SKM-1 (cell line): Measurements from ENCODE around the gene KCNA1.

ENCODE experiments used
- DNase-seq: peaks from one replicate; lab custom pipeline; 2025; ENCODE audit not compliant: unreplicated experiment; lab: John Stamatoyannopoulos, UW

Gene KCNA1

DNA sequence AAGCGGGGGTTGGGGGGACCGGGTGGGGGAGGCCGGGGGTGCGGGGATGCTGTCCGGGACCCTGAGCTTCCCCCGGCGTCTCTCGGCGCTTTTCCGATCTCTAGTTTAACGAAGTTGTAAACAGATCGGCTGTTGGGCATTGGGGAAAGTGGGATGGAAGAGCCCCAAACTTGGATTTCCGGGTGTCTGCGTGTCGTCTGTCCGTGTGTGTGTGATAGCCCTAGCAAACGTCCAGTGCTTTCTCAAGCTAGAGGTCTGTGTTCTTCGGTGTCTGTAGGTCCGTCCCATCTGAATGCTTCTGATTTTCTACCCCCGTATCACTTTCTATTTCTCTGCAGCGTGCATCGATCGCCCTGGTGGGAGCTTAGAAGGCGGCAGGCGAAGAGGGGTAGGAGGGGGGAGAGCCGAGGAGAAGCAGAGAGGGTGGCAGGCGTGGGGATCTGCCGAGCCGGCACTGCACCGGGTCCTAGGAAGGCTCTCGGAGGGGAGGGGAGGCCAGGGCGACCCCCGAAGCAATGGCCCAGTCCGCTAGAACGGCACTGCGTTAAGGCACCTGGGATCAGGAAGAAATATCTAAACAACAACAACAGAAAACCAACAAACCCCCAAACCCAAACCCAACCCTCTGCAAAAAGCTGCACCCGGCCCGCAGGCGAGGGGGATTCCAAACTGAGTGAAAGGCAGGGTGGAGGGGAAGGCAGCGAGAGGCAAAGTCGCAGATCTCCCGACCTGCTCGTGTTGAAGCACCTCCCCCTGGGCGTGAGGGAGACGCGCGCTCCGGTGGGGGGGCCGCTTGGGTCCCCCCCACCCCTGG, 1.0 kb downstream of the KCNA1 start:
- DNase-seq = no peak

DNA sequence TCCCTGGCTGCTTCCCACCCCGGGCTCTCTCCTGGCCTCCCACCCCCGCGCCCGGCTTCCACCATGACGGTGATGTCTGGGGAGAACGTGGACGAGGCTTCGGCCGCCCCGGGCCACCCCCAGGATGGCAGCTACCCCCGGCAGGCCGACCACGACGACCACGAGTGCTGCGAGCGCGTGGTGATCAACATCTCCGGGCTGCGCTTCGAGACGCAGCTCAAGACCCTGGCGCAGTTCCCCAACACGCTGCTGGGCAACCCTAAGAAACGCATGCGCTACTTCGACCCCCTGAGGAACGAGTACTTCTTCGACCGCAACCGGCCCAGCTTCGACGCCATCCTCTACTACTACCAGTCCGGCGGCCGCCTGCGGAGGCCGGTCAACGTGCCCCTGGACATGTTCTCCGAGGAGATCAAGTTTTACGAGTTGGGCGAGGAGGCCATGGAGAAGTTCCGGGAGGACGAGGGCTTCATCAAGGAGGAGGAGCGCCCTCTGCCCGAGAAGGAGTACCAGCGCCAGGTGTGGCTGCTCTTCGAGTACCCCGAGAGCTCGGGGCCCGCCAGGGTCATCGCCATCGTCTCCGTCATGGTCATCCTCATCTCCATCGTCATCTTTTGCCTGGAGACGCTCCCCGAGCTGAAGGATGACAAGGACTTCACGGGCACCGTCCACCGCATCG, 1.8 kb downstream of the KCNA1 start:
- no peak for DNase-seq

GRCh38 chr12:4914720-4915119, 5.0 kb downstream of the KCNA1 start:
- DNase-seq = no peak

DNA sequence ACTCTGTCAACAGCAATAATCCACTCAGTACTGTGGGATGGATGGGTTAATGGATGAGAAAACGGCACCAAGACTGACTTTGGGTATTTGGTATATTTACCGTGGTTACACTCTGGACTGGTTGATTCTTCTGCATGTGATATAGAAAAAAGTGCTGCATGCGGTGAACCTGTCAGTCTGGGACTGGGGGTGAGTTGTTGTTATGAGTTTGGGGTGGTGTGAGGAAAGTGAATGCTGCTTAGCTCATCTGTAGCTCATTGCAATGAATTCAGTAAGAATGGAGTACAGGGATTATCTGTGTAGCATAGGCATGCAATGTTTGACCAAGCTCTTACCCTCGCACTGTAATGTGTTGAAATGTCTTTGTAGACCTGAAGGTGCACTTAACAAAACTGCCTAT, 6.0 kb downstream of the KCNA1 start:
- DNase-seq = no peak

GRCh38 chr12:4918950-4919660, 9.4 kb downstream of the KCNA1 start:
- no peak for DNase-seq

- no peak for DNase-seq
These were observed 22.9 kb downstream of the KCNA1 start for GRCh38 chr12:4932576-4932975.

DNA sequence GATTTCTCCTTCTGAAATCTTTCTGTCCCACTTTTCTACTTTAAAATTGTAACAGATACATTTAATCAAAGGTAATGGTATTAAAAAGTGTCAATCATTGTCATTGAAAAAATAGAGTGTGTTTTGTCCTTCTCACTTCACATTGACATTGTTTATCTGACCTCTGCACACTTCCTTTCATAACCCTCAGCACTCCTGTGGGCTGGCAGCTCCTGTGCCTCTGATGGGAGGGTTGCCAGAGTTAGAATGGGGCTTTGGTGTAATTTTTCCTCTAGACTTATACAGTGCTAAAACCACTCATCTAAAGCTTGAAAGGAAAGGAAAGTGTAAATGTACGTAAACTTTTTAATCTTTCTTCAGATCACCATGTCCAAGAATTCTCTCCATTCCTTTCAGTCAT, 23.7 kb downstream of the KCNA1 start:
- DNase-seq = no peak

DNA sequence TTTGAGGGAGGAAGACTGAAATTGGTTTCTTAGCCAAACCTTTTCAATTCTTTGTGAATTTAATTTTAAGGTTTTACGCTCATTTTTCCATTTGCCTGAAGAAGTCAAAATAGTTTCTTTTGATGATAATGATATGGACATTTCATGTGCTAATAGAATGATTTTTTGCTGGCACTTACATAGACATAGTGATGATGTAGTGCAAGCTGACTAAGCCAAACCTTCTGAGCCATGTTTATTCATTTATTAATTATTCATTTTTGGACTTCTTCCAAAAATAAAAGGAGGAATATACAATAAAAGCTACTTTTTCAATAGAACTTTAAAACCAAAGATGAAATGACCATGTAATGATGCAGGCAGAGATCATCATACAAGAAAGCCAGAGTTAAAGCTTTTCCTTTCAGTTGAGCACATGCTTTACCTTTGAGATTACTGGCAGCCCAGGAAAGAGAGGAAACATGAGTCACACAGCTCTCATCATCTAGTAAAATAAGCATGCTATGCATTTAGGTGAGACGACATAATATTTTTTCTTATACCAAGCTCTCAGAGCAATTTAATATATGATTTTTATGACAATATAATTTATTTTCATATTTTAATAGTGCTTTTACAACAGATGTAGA, 24.8 kb downstream of the KCNA1 start:
- DNase-seq = no peak

DNA sequence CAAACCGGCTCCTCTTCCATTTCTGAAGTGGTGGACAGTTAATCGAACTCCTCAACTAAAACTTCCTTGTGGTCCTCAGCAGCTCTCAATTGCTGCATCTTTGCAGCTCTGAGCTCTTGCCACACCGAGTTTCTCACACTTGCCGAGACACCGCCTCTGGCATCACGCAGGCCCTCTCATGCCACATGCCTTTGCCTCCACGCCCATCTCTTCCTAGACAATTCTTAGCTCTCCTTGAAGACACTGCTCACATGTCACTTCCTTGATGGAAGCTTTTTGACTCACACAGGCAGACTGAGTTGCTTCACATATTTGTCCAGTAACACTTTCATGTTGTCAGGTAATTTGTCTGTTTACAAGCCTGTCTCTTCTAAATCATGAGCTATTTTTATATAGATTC, 29.2 kb downstream of the KCNA1 start:
- DNase-seq = no peak

DNA sequence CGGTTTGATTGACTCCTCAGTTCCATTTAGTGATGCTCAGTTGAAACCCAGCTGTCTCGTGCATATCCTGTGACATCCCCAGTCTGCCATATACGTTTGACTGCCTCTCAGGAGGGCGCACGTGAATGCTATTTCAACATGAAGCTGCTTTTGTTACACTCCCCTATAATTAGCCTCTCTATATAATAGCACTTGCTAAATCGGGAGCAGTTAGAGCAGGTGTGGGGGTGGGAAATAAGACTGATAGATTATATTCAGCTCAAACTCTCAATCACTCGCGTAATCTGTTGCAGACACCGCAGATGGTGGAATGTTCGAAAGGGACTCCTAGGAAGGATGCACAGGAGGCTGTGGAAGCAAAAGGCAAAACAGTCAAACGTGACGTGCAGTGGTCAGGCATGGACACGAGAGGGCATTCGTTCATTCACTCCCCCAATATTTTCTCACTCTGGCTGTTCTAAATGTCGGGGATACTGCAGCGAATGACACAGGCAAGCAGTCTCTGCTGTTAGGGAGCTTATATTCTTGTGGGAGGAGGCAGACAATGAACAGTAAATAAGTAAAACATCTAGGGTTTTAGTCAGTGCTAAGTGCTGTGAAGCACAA, 29.8 kb downstream of the KCNA1 start:
- DNase-seq = no peak

- DNase-seq = no peak
These were observed 33.6 kb downstream of the KCNA1 start for GRCh38 chr12:4943067-4943937.

DNA sequence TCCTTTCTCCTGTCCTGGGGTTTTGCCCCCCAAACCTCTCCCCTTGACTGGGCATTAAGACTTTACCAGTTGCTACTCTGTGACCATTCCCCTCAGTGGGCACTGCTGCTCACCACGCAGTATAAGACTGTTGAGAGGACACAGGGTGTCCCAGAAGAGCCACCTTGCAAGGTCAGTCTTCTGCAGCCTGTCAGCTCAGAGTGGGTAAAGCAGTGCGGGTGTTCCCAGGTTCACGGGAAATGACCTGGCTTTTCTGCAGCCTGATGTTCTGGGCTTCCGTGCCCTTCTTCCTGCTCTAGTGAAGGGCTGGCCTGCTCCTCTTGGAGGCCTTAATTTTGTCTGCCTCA, 34.2 kb downstream of the KCNA1 start:
- no peak for DNase-seq

DNA sequence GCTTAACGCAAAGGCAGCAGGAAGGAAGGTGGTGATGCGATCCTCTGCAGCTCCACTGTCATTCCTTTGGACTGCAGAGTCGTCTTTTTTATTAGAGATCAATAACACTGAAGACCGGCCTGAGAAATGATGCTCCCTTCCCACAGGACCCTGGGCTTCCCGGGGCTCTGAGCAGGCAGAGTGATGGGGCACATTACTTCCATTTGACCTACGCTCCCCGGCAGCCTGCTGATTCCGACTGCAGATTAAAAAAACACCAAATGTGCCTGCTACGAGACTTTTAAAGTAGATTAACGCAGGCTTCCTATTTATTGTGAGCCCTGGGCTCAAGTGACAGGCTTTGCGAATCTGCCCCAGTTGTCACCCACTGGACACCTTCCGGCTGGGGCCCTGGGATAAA, 37.5 kb downstream of the KCNA1 start:
- no peak for DNase-seq

DNA sequence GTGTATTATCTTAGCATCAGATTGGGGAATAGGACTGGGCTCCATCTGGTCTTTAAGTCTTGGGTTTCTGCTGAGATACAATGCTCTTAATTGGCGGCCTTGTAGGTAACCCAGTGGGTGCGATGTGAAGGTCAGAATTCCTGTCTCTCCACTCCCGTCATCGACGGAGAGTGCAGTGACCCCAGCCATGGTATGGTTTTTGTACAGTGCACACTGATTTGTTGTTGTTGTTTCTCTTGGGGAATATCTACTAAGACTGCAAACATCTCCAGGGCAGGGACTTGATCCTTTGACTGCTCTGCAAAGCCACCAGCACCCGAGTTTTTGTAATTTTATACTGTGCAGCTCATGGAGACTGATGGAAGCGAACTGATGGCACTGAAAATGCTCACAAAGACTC, 41.4 kb downstream of the KCNA1 start:
- no peak for DNase-seq

DNA sequence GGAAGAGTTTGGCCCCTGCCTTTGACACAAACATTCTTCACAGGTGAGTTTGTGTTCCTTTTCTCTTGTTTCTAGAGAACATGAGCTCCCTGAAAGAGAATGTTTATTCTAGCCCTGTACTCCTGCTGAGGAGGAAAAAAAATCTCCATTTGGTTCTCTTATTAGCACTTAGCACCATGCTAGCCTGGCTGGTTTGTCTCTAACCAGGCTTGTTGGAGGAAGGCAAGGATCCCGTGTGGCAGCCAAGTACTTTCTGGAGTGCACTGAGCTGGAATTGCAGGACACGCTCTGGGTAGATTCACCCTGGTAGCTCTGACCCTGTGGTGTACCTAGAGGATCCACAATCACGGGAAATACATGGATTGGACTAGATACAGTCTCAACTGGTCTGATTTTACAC, 41.9 kb downstream of the KCNA1 start:
- DNase-seq = no peak

DNA sequence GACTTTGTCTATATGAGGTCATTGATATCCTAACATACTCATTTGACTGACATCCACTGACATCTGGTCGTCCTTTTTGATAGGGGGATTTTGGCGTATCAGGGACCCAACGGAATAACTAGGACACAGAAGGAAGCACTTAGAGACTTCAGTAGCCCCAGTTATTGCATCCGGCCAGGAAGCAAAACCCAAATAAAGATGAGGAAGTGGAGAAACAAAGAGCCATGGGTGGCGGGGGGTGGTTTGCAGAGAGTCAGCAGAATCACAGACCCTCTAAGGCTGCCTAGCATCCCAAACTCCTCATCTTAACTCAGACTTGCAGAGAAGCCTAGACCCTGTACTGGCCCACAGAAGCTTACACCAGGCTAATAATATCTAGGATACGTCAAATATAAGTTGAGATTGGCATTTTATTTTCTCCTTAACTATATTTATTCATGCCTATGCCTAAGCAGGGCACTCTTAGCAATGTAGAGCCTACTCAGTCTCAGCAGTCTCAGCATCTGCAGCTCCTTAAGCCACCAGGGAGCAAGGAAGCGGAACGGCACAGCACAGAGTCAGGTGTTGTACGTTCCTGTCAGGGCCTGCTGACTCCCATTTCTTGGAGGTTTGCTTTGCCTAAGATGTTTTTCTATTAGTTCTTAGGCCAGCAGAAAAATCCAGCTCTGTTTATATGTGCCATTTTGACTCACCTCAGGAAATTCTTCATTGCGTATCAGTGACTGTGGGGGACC, 45.1 kb downstream of the KCNA1 start:
- no peak for DNase-seq

DNA sequence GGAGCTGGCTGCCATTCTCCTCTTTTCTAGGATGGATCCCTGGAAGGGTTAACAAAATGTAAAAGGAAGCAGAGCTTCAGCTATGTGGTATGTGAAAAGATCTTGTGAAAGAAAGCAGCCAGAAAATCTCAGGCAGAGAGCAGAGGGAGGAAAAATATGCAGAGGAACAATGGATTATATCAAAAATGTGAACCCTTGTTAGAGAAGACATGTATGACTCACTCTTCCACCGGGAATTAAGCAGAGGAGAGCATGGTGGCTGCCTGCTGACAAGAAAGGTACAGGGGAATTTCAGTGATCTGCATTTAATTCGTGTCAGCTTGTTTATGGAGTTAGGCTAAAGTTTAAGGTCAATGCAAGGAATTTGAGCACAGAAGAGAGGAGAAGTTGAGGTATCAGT, 46.3 kb downstream of the KCNA1 start:
- no peak for DNase-seq

DNA sequence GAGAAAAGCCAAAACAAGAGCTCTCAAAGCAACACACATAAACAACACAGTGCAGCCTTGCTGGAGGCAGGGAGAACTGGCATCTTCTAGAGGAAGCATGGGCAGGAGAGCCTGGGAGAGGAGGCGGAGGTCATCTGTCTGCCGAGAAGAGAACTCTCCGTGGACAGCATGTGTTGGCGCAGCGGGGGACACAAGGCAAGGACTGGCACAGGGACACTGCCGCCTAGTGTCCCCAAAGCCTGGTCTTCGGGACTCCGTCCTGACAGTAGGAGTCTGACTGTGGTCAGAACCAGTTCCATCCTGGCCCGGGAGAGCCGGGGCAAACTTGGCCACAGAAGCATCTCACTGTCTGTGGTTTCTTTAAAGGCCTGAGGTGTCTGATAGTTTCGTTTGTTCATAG, 47.3 kb downstream of the KCNA1 start:
- DNase-seq = no peak

- DNase-seq = no peak
These were observed 48.1 kb downstream of the KCNA1 start for GRCh38 chr12:4957761-4958160.
